Stomach (tissue), 4 donors: ENCODE results near the gene MBNL2.

ENCODE experiments used
- POLR2AphosphoS5 ChIP-seq, 3 donors: sonication (generic); formaldehyde crosslinking; IDR thresholded peaks; one replicate each; pipeline ENCODE4 v1.6.1; 2016; ENCODE audit warnings: antibody characterized with exemption in 3 of 3
- TF ChIP-seq, protein P1 (sequence below), 7 experiments: fragments of 450-650 bp in 4 of 7; fragments of 200-600 bp in 3 of 7; sonication (generic) in 3 of 7; IDR thresholded peaks; one replicate each; pipeline ENCODE4 v1.5.1; 2016 to 2019; ENCODE audit warnings: antibody characterized with exemption in 7 of 7, control low read depth in 2 of 7, mild to moderate bottlenecking in 1 of 7

GRCh38 chr13:97202761-97203160 lies 19.4 kb upstream of the MBNL2 start:
- TF ChIP-seq POLR2AphosphoS5 (IDR thresholded peaks at IDR 0.05) = no peak
- TF ChIP-seq, protein P1, sequence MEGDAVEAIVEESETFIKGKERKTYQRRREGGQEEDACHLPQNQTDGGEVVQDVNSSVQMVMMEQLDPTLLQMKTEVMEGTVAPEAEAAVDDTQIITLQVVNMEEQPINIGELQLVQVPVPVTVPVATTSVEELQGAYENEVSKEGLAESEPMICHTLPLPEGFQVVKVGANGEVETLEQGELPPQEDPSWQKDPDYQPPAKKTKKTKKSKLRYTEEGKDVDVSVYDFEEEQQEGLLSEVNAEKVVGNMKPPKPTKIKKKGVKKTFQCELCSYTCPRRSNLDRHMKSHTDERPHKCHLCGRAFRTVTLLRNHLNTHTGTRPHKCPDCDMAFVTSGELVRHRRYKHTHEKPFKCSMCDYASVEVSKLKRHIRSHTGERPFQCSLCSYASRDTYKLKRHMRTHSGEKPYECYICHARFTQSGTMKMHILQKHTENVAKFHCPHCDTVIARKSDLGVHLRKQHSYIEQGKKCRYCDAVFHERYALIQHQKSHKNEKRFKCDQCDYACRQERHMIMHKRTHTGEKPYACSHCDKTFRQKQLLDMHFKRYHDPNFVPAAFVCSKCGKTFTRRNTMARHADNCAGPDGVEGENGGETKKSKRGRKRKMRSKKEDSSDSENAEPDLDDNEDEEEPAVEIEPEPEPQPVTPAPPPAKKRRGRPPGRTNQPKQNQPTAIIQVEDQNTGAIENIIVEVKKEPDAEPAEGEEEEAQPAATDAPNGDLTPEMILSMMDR (IDR thresholded peaks at IDR 0.05) = no peak
